Endothelial cell of umbilical vein (primary cell): ENCODE results near the gene FAM222A.

Experiments used
- CTCF ChIP-seq, 2 donors: IDR thresholded peaks; 1 replicate in 1 of 2; 2 replicates in 1 of 2; pipeline ENCODE4 v1.5.1; 2011; ENCODE audit warnings: low read length in 2 of 2, mild to moderate bottlenecking in 2 of 2, moderate library complexity in 2 of 2, control low read depth in 1 of 2, inconsistent platforms in 1 of 2, low read depth in 1 of 2; ENCODE audit not compliant: insufficient read depth in 1 of 2; ENCODE audit errors: extremely low read depth in 1 of 2
- FOS ChIP-seq: IDR thresholded peaks from 2 replicates; pipeline ENCODE4 v1.6.1; 2011; ENCODE audit warnings: mild to moderate bottlenecking, low read length, moderate library complexity, borderline replicate concordance; ENCODE audit not compliant: insufficient read depth
- JUN ChIP-seq: IDR thresholded peaks from 2 replicates; pipeline ENCODE4 v1.6.1; 2011; ENCODE audit warnings: borderline replicate concordance, low read depth; ENCODE audit not compliant: insufficient read length, insufficient read depth
- MAX ChIP-seq: IDR thresholded peaks from 2 replicates; pipeline ENCODE4 v1.6.1; 2011; ENCODE audit not compliant: insufficient read depth, insufficient read length
- MYC ChIP-seq: IDR thresholded peaks from one replicate; pipeline ENCODE4 v1.6.1; 2011; ENCODE audit warnings: mild to moderate bottlenecking, low read depth, low read length
- POLR2A ChIP-seq: IDR thresholded peaks from 2 replicates; pipeline ENCODE4 v1.6.1; 2012; ENCODE audit warnings: low read depth, mild to moderate bottlenecking, control low read depth, low read length
- POLR2AphosphoS5 ChIP-seq: IDR thresholded peaks from 2 replicates; pipeline ENCODE4 v1.6.1; 2012; ENCODE audit warnings: low read depth, mild to moderate bottlenecking, control low read depth, low read length, moderate library complexity; ENCODE audit not compliant: insufficient read depth

- TF ChIP-seq CTCF (IDR thresholded peaks at IDR 0.05; ENCODE audit: extremely low read depth in 1 of 2, insufficient read depth in 1 of 2, low read depth in 1 of 2, low read length in 2 of 2) = no peak
- no peak for TF ChIP-seq JUN
- no peak for TF ChIP-seq POLR2A
- TF ChIP-seq FOS = no peak
- TF ChIP-seq MYC = no peak
- no peak for TF ChIP-seq POLR2AphosphoS5
- TF ChIP-seq MAX = no peak
Measured at GRCh38 chr12:109723311-109723881, 9.8 kb downstream of the FAM222A start.
